ENCODE measurements around the gene ANKEF1.
"Not testable (repeated sequence)": the region's sequence is repeated elsewhere in the genome, so short reads cannot be mapped to it uniquely, and the experiment has no call there.

ANKEF1 gene

GRCh38 chr20:10033905-10034650, 709 bp upstream of the ANKEF1 start:
- DNase-seq: no peak

- DNase-seq: not testable (repeated sequence)
Measured at GRCh38 chr20:10036321-10036720, 1.5 kb downstream of the ANKEF1 start.

- DNase-seq: peak; percentile 63 to 77
Measured at GRCh38 chr20:10040070-10040975, 5.5 kb downstream of the ANKEF1 start.

- peak in 1 of 2 donors; percentile 8 for DNase-seq
Measured at GRCh38 chr20:10042086-10042485, 7.3 kb downstream of the ANKEF1 start.

- no peak for DNase-seq
Measured at GRCh38 chr20:10047427-10047826, 12.6 kb downstream of the ANKEF1 start.

- DNase-seq: no peak
Measured at GRCh38 chr20:10051185-10051584, 16.4 kb downstream of the ANKEF1 start.

GRCh38 chr20:10059006-10059405, 24.2 kb downstream of the ANKEF1 start:
- DNase-seq: no peak

- DNase-seq: no peak
Measured at GRCh38 chr20:10060226-10060625, 25.4 kb downstream of the ANKEF1 start.

GRCh38 chr20:10061641-10062040, 26.9 kb downstream of the ANKEF1 start:
- DNase-seq: no peak

- no peak for DNase-seq
Measured at GRCh38 chr20:10063482-10063881, 28.7 kb downstream of the ANKEF1 start.

- no peak for DNase-seq
Measured at GRCh38 chr20:10064611-10065010, 29.8 kb downstream of the ANKEF1 start.

- no peak for DNase-seq
Measured at GRCh38 chr20:10065154-10065833, 30.5 kb downstream of the ANKEF1 start.

- no peak for DNase-seq
Measured at GRCh38 chr20:10067321-10067720, 32.5 kb downstream of the ANKEF1 start.

- peak; percentile 54 to 70 for DNase-seq
Measured at GRCh38 chr20:10074513-10074912, 39.7 kb downstream of the ANKEF1 start.

- DNase-seq: no peak
Measured at GRCh38 chr20:10075606-10076005, 40.8 kb downstream of the ANKEF1 start.

- no peak for DNase-seq
Measured at GRCh38 chr20:10076126-10077080, 41.6 kb downstream of the ANKEF1 start.

- DNase-seq: no peak
Measured at GRCh38 chr20:10077081-10077471, 42.3 kb downstream of the ANKEF1 start.

GRCh38 chr20:10077886-10078285, 43.1 kb downstream of the ANKEF1 start:
- no peak for DNase-seq

GRCh38 chr20:10078403-10078802, 43.6 kb downstream of the ANKEF1 start:
- DNase-seq: no peak

GRCh38 chr20:10079964-10080363, 45.2 kb downstream of the ANKEF1 start:
- DNase-seq: no peak

GRCh38 chr20:10080574-10080973, 45.8 kb downstream of the ANKEF1 start:
- no peak for DNase-seq

All from inflammatory macrophage treated with lipopolysaccharide for 1 hour (primary cell).